NCI-H1436 (cell line): ENCODE data around the gene CADM2.
"Not testable (repeated sequence)": the region's sequence is repeated elsewhere in the genome, so short reads cannot be mapped to it uniquely, and the experiment has no call there.

ENCODE experiments used
- DNase-seq: peaks from one replicate; lab custom pipeline; 2025; lab: John Stamatoyannopoulos, UW

Gene CADM2

GRCh38 chr3:85077018-85077417, 118.2 kb downstream of the CADM2 start:
- no peak for DNase-seq

GRCh38 chr3:85081191-85081906, 122.6 kb downstream of the CADM2 start:
- no peak for DNase-seq

- no peak for DNase-seq
Measured at GRCh38 chr3:85090495-85090894, 131.7 kb downstream of the CADM2 start.

- no peak for DNase-seq
Measured at GRCh38 chr3:85100316-85100715, 141.5 kb downstream of the CADM2 start.

GRCh38 chr3:85102781-85103180, 144.0 kb downstream of the CADM2 start:
- no peak for DNase-seq

GRCh38 chr3:85110393-85110792, 151.6 kb downstream of the CADM2 start:
- no peak for DNase-seq

- no peak for DNase-seq
Measured at GRCh38 chr3:85120879-85121278, 162.1 kb downstream of the CADM2 start.

GRCh38 chr3:85132864-85133263, 174.1 kb downstream of the CADM2 start:
- DNase-seq, result not testable (repeated sequence)

- DNase-seq, result not testable (repeated sequence)
Measured at GRCh38 chr3:85133691-85134420, 175.1 kb downstream of the CADM2 start.

GRCh38 chr3:85142626-85143025, 183.8 kb downstream of the CADM2 start:
- no peak for DNase-seq

GRCh38 chr3:85148036-85148435, 189.2 kb downstream of the CADM2 start:
- DNase-seq, result peak; percentile 1

GRCh38 chr3:85151555-85151954, 192.8 kb downstream of the CADM2 start:
- DNase-seq, result no peak

GRCh38 chr3:85153279-85153678, 194.5 kb downstream of the CADM2 start:
- not testable (repeated sequence) for DNase-seq

GRCh38 chr3:85159376-85159775, 200.6 kb downstream of the CADM2 start:
- no peak for DNase-seq

- no peak for DNase-seq
Measured at GRCh38 chr3:85161544-85161943, 202.8 kb downstream of the CADM2 start.

GRCh38 chr3:85162905-85163304, 204.1 kb downstream of the CADM2 start:
- DNase-seq, result no peak

- DNase-seq, result no peak
Measured at GRCh38 chr3:85164436-85164835, 205.6 kb downstream of the CADM2 start.

GRCh38 chr3:85167576-85167975, 208.8 kb downstream of the CADM2 start:
- DNase-seq, result no peak

GRCh38 chr3:85170646-85171045, 211.9 kb downstream of the CADM2 start:
- DNase-seq, result no peak

- no peak for DNase-seq
Measured at GRCh38 chr3:85171976-85172375, 213.2 kb downstream of the CADM2 start.

GRCh38 chr3:85176799-85177198, 218.0 kb downstream of the CADM2 start:
- no peak for DNase-seq

GRCh38 chr3:85182975-85183752, 224.4 kb downstream of the CADM2 start:
- DNase-seq, result no peak

- DNase-seq, result no peak
Measured at GRCh38 chr3:85185495-85185894, 226.7 kb downstream of the CADM2 start.
